HEK293 (cell line): ENCODE results near the gene DYNAP.

Source experiments
- CTCF ChIA-PET: fragments of 350-600 bp; formaldehyde crosslinking; extraction: SDS; loops from one replicate; lab custom pipeline; 2021; ENCODE audit warnings: antibody characterized with exemption; lab: Yijun Ruan, JAX
- POLR2A ChIA-PET: fragments of 300-600 bp; formaldehyde crosslinking; extraction: SDS; loops from one replicate; lab custom pipeline; 2020; ENCODE audit warnings: antibody characterized with exemption, inconsistent platforms; lab: Yijun Ruan, JAX
- H3K27ac ChIP-seq: fragments of 200-500 bp; sonication (Bioruptor generic); 2 replicates; pipeline ENCODE4 v1.5.1; 2014; ENCODE audit warnings: low read depth, low read length, control low read depth, inconsistent platforms; ENCODE audit errors: extremely low read depth
- H3K36me3 ChIP-seq, 2 experiments: fragments of 200-500 bp in 1 of 2; sonication (Bioruptor generic) in 1 of 2; 1 replicate in 1 of 2; 2 replicates in 1 of 2; pipeline ENCODE4 v1.5.1; 2014 to 2017; ENCODE audit warnings: inconsistent platforms in 2 of 2, low read length in 2 of 2; ENCODE audit not compliant: control insufficient read depth in 2 of 2, insufficient read depth in 1 of 2
- H3K4me1 ChIP-seq: fragments of 200-500 bp; sonication (Bioruptor generic); 2 replicates; pipeline ENCODE4 v1.5.1; 2014; ENCODE audit warnings: mild to moderate bottlenecking, low read length, inconsistent platforms; ENCODE audit not compliant: control insufficient read depth, insufficient read depth
- H3K4me3 ChIP-seq: 2 replicates; pipeline ENCODE4 v1.5.1; 2011; ENCODE audit warnings: low read depth, mild to moderate bottlenecking, control low read depth, low read length, moderate library complexity
- H3K9me3 ChIP-seq: fragments of 200-500 bp; sonication (Bioruptor generic); 2 replicates; pipeline ENCODE4 v1.5.1; 2014; ENCODE audit warnings: low read depth, low read length, inconsistent platforms; ENCODE audit not compliant: control insufficient read depth, insufficient read depth
- BCL11A ChIP-seq: fragments of 450-650 bp; formaldehyde crosslinking; IDR thresholded peaks from 2 replicates; pipeline ENCODE4 v1.5.1; 2016; ENCODE audit warnings: low read depth, missing biosample characterization, missing genetic modification characterization
- GLIS1 ChIP-seq: fragments of 450-650 bp; formaldehyde crosslinking; IDR thresholded peaks from 2 replicates; pipeline ENCODE4 v1.5.1; 2016; ENCODE audit warnings: missing biosample characterization, missing genetic modification characterization
- KLF17 ChIP-seq: fragments of 450-650 bp; formaldehyde crosslinking; IDR thresholded peaks from 2 replicates; pipeline ENCODE4 v1.5.1; 2016; ENCODE audit warnings: missing biosample characterization, missing genetic modification characterization
- OVOL3 ChIP-seq: fragments of 450-650 bp; formaldehyde crosslinking; IDR thresholded peaks from 2 replicates; pipeline ENCODE4 v1.5.1; 2016; ENCODE audit warnings: missing biosample characterization, missing genetic modification characterization
- PRDM2 ChIP-seq: fragments of 450-650 bp; formaldehyde crosslinking; IDR thresholded peaks from 2 replicates; pipeline ENCODE4 v1.5.1; 2016; ENCODE audit warnings: missing biosample characterization, missing genetic modification characterization, borderline replicate concordance
- REST ChIP-seq: fragments of 450-650 bp; formaldehyde crosslinking; IDR thresholded peaks from 2 replicates; pipeline ENCODE4 v1.5.1; 2016; ENCODE audit warnings: missing biosample characterization, missing genetic modification characterization
- SP2 ChIP-seq: fragments of 450-650 bp; formaldehyde crosslinking; IDR thresholded peaks from 2 replicates; pipeline ENCODE4 v1.5.1; 2016; ENCODE audit warnings: missing biosample characterization, missing genetic modification characterization
- YY2 ChIP-seq: fragments of 450-650 bp; formaldehyde crosslinking; IDR thresholded peaks from 2 replicates; pipeline ENCODE4 v1.5.1; 2016; ENCODE audit warnings: missing biosample characterization, missing genetic modification characterization
- ZNF132 ChIP-seq: fragments of 450-650 bp; formaldehyde crosslinking; IDR thresholded peaks from 2 replicates; pipeline ENCODE4 v1.5.1; 2017; ENCODE audit warnings: missing biosample characterization, missing genetic modification characterization, borderline replicate concordance
- ZNF239 ChIP-seq: fragments of 450-650 bp; formaldehyde crosslinking; IDR thresholded peaks from 2 replicates; pipeline ENCODE4 v1.5.1; 2016; ENCODE audit warnings: missing biosample characterization, missing genetic modification characterization
- ZNF302 ChIP-seq: fragments of 450-650 bp; formaldehyde crosslinking; IDR thresholded peaks from 2 replicates; pipeline ENCODE4 v1.5.1; 2016; ENCODE audit warnings: missing biosample characterization, missing genetic modification characterization, low read depth
- ZNF398 ChIP-seq: fragments of 450-650 bp; formaldehyde crosslinking; IDR thresholded peaks from 2 replicates; pipeline ENCODE4 v1.5.1; 2017; ENCODE audit warnings: missing biosample characterization, missing genetic modification characterization
- ZNF48 ChIP-seq: fragments of 450-650 bp; formaldehyde crosslinking; IDR thresholded peaks from 2 replicates; pipeline ENCODE4 v1.5.1; 2016; ENCODE audit warnings: missing biosample characterization, missing genetic modification characterization
- ZNF514 ChIP-seq: fragments of 450-650 bp; formaldehyde crosslinking; IDR thresholded peaks from 2 replicates; pipeline ENCODE4 v1.5.1; 2016; ENCODE audit warnings: missing biosample characterization, missing genetic modification characterization
- ZNF558 ChIP-seq: fragments of 450-650 bp; formaldehyde crosslinking; IDR thresholded peaks from 2 replicates; pipeline ENCODE4 v1.5.1; 2016; ENCODE audit warnings: missing biosample characterization, missing genetic modification characterization
- ZNF610 ChIP-seq: fragments of 450-650 bp; formaldehyde crosslinking; IDR thresholded peaks from 2 replicates; pipeline ENCODE4 v1.5.1; 2016; ENCODE audit warnings: missing biosample characterization, missing genetic modification characterization, borderline replicate concordance
- ZNF660 ChIP-seq: fragments of 450-650 bp; IDR thresholded peaks from 2 replicates; pipeline ENCODE4 v1.5.1; 2018; ENCODE audit warnings: missing biosample characterization, mild to moderate bottlenecking, missing genetic modification characterization
- ZNF664 ChIP-seq: fragments of 450-650 bp; formaldehyde crosslinking; IDR thresholded peaks from 2 replicates; pipeline ENCODE4 v1.5.1; 2016; ENCODE audit warnings: missing biosample characterization, missing genetic modification characterization
- ZNF670 ChIP-seq: fragments of 450-650 bp; formaldehyde crosslinking; IDR thresholded peaks from 2 replicates; pipeline ENCODE4 v1.5.1; 2016; ENCODE audit warnings: missing biosample characterization, missing genetic modification characterization, low read depth
- ZNF791 ChIP-seq: fragments of 450-650 bp; formaldehyde crosslinking; IDR thresholded peaks from 2 replicates; pipeline ENCODE4 v1.5.1; 2016; ENCODE audit warnings: missing biosample characterization, missing genetic modification characterization
- ZNF837 ChIP-seq: fragments of 450-650 bp; formaldehyde crosslinking; IDR thresholded peaks from 2 replicates; pipeline ENCODE4 v1.5.1; 2016; ENCODE audit warnings: missing biosample characterization, missing genetic modification characterization

The DYNAP gene

GRCh38 chr18:54604211-54604610, 13.2 kb downstream of the DYNAP start:
- no peak for TF ChIP-seq REST (tag by site-specific recombination)
- TF ChIP-seq ZNF514 (tag by site-specific recombination) = no peak
- TF ChIP-seq ZNF302 = no peak
- no peak for TF ChIP-seq ZNF558
- no peak for TF ChIP-seq ZNF239 (tag by site-specific recombination)
- TF ChIP-seq, all 188 proteins: peak for 0
- ChIA-PET POLR2A (no interaction called here), CTCF (interaction anchor here (2.4 kb wide), 1 partner anchor 67 kb away, joined by 5 read pairs; no protein-coding TSS in a partner anchor)
- Histone ChIP-seq H3K4me1 (peaks cover 7% of the 10 kb centered on the region; the same call in 1 of the 2 replicates), H3K27ac (no peak overlapping the region), H3K9me3 (no peaks in the 10 kb centered on the region), H3K36me3 (no peaks in the 10 kb centered on the region), H3K4me3 (no peak overlapping the region)

GRCh38 chr18:54606835-54607212, 15.8 kb downstream of the DYNAP start:
- CTCF ChIA-PET = interaction anchor here (1.2 kb wide), 1 partner anchor 182 kb away, joined by 3 read pairs; no protein-coding TSS in a partner anchor
- no peak overlapping the region for H3K4me3 ChIP-seq

More at GRCh38 chr18:54606835-54607212, 15.8 kb downstream of the DYNAP start:
- POLR2A ChIA-PET = no interaction called here
- Histone ChIP-seq H3K36me3 (no peaks in the 10 kb centered on the region), H3K4me1 (peaks cover 7% of the 10 kb centered on the region; the same call in 1 of the 2 replicates), H3K27ac (no peak overlapping the region), H3K9me3 (no peaks in the 10 kb centered on the region)
- TF ChIP-seq BCL11A (tag by site-specific recombination) = no peak
- TF ChIP-seq YY2 (tag by site-specific recombination) = no peak
- no peak for TF ChIP-seq OVOL3
- no peak for TF ChIP-seq ZNF660 (tag by site-specific recombination)
- no peak for TF ChIP-seq ZNF664 (tag by site-specific recombination)
- no peak for TF ChIP-seq ZNF610 (tag by site-specific recombination)
- no peak for TF ChIP-seq ZNF398 (tag by site-specific recombination)
- no peak for TF ChIP-seq ZNF48
- TF ChIP-seq ZNF670 (tag by site-specific recombination) = no peak
- TF ChIP-seq ZNF837 (tag by site-specific recombination) = no peak
- TF ChIP-seq ZNF132 (tag by site-specific recombination) = no peak
- TF ChIP-seq PRDM2 (tag by site-specific recombination) = no peak
- TF ChIP-seq SP2 (tag by site-specific recombination) = no peak
- no peak for TF ChIP-seq KLF17 (tag by site-specific recombination)
- no peak for TF ChIP-seq GLIS1 (tag by site-specific recombination)
- TF ChIP-seq ZNF791 (tag by site-specific recombination) = no peak
- TF ChIP-seq ZNF514 (tag by site-specific recombination) = no peak
